Stomach (tissue), 9 donors: Measurements from ENCODE around the gene ZFHX2. TPM values are rescaled to one million over a fixed set of nuclear protein-coding genes. Genes with fewer than 3 reads are reported as not detected.

ENCODE experiments used
- DNase-seq, 2 donors: peaks; one replicate each; pipeline versions ENCODE4 v3.0.0 to v3.0.0-alpha.2; 2013 to 2019
- H3K27ac ChIP-seq, 5 donors: fragments of 200-600 bp in 4 of 5; sonication (generic) in 4 of 5; one replicate each; pipeline ENCODE4 v1.5.1; 2013 to 2019; ENCODE audit warnings: mild to moderate bottlenecking in 1 of 5, moderate library complexity in 1 of 5
- H3K27me3 ChIP-seq, 3 donors: fragments of 200-600 bp; sonication (generic); one replicate each; pipeline ENCODE4 v1.5.1; 2017 to 2019; ENCODE audit warnings: mixed run types in 1 of 3
- H3K36me3 ChIP-seq, 4 donors: fragments of 200-600 bp; sonication (generic); 1 replicate in 3 of 4; 2 replicates in 1 of 4; pipeline ENCODE4 v1.5.1; 2016 to 2019
- H3K4me1 ChIP-seq, 4 donors: fragments of 200-600 bp; sonication (generic); one replicate each; pipeline ENCODE4 v1.5.1; 2016 to 2019
- H3K4me3 ChIP-seq, 4 donors: fragments of 200-600 bp; sonication (generic) in 3 of 4; one replicate each; pipeline ENCODE4 v1.5.1; 2016 to 2019; ENCODE audit warnings: mild to moderate bottlenecking in 1 of 4
- H3K9me3 ChIP-seq, 4 donors: fragments of 200-600 bp; sonication (generic); one replicate each; pipeline ENCODE4 v1.5.1; 2016 to 2019
- CTCF ChIP-seq, 7 experiments: fragments of 450-650 bp in 4 of 7; fragments of 200-600 bp in 3 of 7; sonication (generic) in 3 of 7; IDR thresholded peaks; one replicate each; pipeline ENCODE4 v1.5.1; 2016 to 2019; ENCODE audit warnings: antibody characterized with exemption in 7 of 7, control low read depth in 2 of 7, mild to moderate bottlenecking in 1 of 7
- EP300 ChIP-seq: sonication (generic); formaldehyde crosslinking; IDR thresholded peaks from one replicate; pipeline ENCODE4 v1.6.1; 2017; ENCODE audit warnings: antibody characterized with exemption
- POLR2A ChIP-seq, 4 donors: fragments of 450-650 bp; IDR thresholded peaks; one replicate each; pipeline ENCODE4 v1.6.1; 2016; ENCODE audit warnings: antibody characterized with exemption in 4 of 4, control low read depth in 2 of 4, mild to moderate bottlenecking in 1 of 4, moderate library complexity in 1 of 4
- POLR2AphosphoS5 ChIP-seq, 3 donors: sonication (generic); formaldehyde crosslinking; IDR thresholded peaks; one replicate each; pipeline ENCODE4 v1.6.1; 2016; ENCODE audit warnings: antibody characterized with exemption in 3 of 3
- WGBS, 5 donors: extraction: QIAGEN DNeasy Blood & Tissue Kit in 3 of 5; methylation state at CpG; one replicate each; pipeline versions ENCODE4 v1.1.5 to v1.1.7; 2013 to 2018; 5-methylcytosine and 5-hydroxymethylcytosine counted together
- intact Hi-C: fragments of 100-400 bp; cut with DNase I; formaldehyde crosslinking; loops from one replicate; pipeline ENCODE4 v1.15.1; 2023; ENCODE audit warnings: low total_unique reads
- polyA plus RNA-seq, 3 donors: library from polyadenylated mRNA; stranded (reverse); fragments of 200-250 nt; gene quantifications; one replicate each; pipeline ENCODE4 v1.2.3, GENCODE V29; 2013
- total RNA-seq, 5 donors: library from RNA; depleted of rRNA; stranded (reverse); fragments of >200 nt; gene quantifications; one replicate each; pipeline versions ENCODE4 v1.1.0 to v1.2.3, GENCODE V29; 2014 to 2016
- donor health status: healthy with polysubstance abuse.
- donor health status: Bipolar disorder and iron deficiency.
- donor health status: healthy.

ZFHX2 gene
- total and polyA plus RNA-seq, 8 donors = under 0.01 to 2.9 (median 0.68) TPM; not detected in 1

- WGBS, 5 donors = 85 to 89% (median 88%) methylated on average over 14 of the region's 14 CpGs
- no peak overlapping the region for H3K27ac ChIP-seq
- DNase-seq = no peak
- no peaks in the 10 kb centered on the region for H3K4me1 ChIP-seq
- TF ChIP-seq EP300 (no peak), CTCF (IDR thresholded peaks at IDR 0.05) (no peak), POLR2A (IDR thresholded peaks at IDR 0.05) (no peak), POLR2AphosphoS5 (IDR thresholded peaks at IDR 0.05) (no peak)
- peaks cover 0 to 11% (median 5%) of the 10 kb centered on the region in 4 donors for H3K36me3 ChIP-seq
- H3K4me3 ChIP-seq = no peak overlapping the region
- H3K9me3 ChIP-seq = no peaks in the 10 kb centered on the region
- intact Hi-C loops = no loop called here
- H3K27me3 ChIP-seq = no peaks in the 10 kb centered on the region
These were observed 30.5 kb downstream of the ZFHX2 start for GRCh38 chr14:23520899-23521533.

- Histone ChIP-seq H3K4me3 (no peak overlapping the region), H3K36me3 (peaks cover 0 to 5% (median 0%) of the 10 kb centered on the region in 4 donors), H3K27me3 (no peaks in the 10 kb centered on the region), H3K27ac (no peak overlapping the region), H3K9me3 (no peaks in the 10 kb centered on the region), H3K4me1 (peaks cover 0 to 5% (median 0%) of the 10 kb centered on the region in 4 donors)
- intact Hi-C loops = no loop called here
- WGBS, 5 donors = 77 to 87% (median 83%) methylated on average over 4 of the region's 4 CpGs
- TF ChIP-seq CTCF (IDR thresholded peaks at IDR 0.05) = no peak
- TF ChIP-seq EP300 = no peak
- no peak for TF ChIP-seq POLR2A (IDR thresholded peaks at IDR 0.05)
- no peak for TF ChIP-seq POLR2AphosphoS5 (IDR thresholded peaks at IDR 0.05)
- DNase-seq = no peak
These were observed 32.9 kb downstream of the ZFHX2 start for GRCh38 chr14:23518709-23519108.

GRCh38 chr14:23517650-23518326, 33.8 kb downstream of the ZFHX2 start:
- WGBS, 5 donors = 78 to 83% (median 80%) methylated on average over 6 of the region's 6 CpGs
- Histone ChIP-seq H3K36me3 (peaks cover 0 to 5% (median 0%) of the 10 kb centered on the region in 4 donors), H3K27ac (no peak overlapping the region), H3K27me3 (no peaks in the 10 kb centered on the region), H3K9me3 (no peaks in the 10 kb centered on the region), H3K4me3 (no peak overlapping the region), H3K4me1 (peaks cover 0 to 5% (median 0%) of the 10 kb centered on the region in 4 donors)
- TF ChIP-seq EP300 = no peak
- TF ChIP-seq POLR2A (IDR thresholded peaks at IDR 0.05) = no peak
- no peak for TF ChIP-seq CTCF (IDR thresholded peaks at IDR 0.05)
- no peak for TF ChIP-seq POLR2AphosphoS5 (IDR thresholded peaks at IDR 0.05)
- no peak for DNase-seq
- intact Hi-C loops = no loop called here

GRCh38 chr14:23514644-23514957, 37.0 kb downstream of the ZFHX2 start:
- DNase-seq = no peak
- Histone ChIP-seq H3K4me3 (no peak overlapping the region), H3K9me3 (no peaks in the 10 kb centered on the region), H3K36me3 (peaks cover 0 to 5% (median 0%) of the 10 kb centered on the region in 4 donors), H3K4me1 (peaks cover 0 to 8% (median 2%) of the 10 kb centered on the region in 4 donors), H3K27ac (no peak overlapping the region), H3K27me3 (no peaks in the 10 kb centered on the region)
- intact Hi-C loops = no loop called here
- WGBS, 5 donors = 65 to 84% (median 70%) methylated on average over 3 of the region's 3 CpGs
- TF ChIP-seq POLR2A (IDR thresholded peaks at IDR 0.05) (no peak), CTCF (IDR thresholded peaks at IDR 0.05) (no peak), POLR2AphosphoS5 (IDR thresholded peaks at IDR 0.05) (no peak), EP300 (no peak)
